OCI-LY3 (cell line): ENCODE data around the gene THAP8.

ENCODE experiments used
- H2AFZ ChIP-seq: fragments of 200-600, 300-600 bp; shearing (Covaris generic); 2 replicates; pipeline ENCODE4 v1.6.0; 2014; ENCODE audit warnings: antibody characterized with exemption, low read depth, low read length
- H3K27ac ChIP-seq: fragments of 200-600, 300-600 bp; sonication (generic); 2 replicates; pipeline ENCODE4 v1.5.1; 2014; ENCODE audit warnings: mild to moderate bottlenecking, low read length, moderate library complexity, mixed read lengths
- H3K27me3 ChIP-seq: fragments of 200-600, 300-600 bp; sonication (generic); 2 replicates; pipeline ENCODE4 v1.6.1; 2014; ENCODE audit warnings: low read depth, low read length, mixed read lengths
- H3K36me3 ChIP-seq: fragments of 200-600, 300-600 bp; sonication (generic); replicated peaks from 2 replicates; pipeline ENCODE3; 2014; ENCODE audit warnings: low read depth, low read length, mixed read lengths
- H3K4me1 ChIP-seq: fragments of 300-600, 200-600 bp; sonication (generic); 2 replicates; pipeline ENCODE4 v1.6.1; 2014; ENCODE audit warnings: low read length, mixed read lengths
- H3K4me2 ChIP-seq: fragments of 200-600, 300-600 bp; sonication (generic); 2 replicates; pipeline ENCODE4 v1.6.1; 2014; ENCODE audit warnings: low read length, mixed read lengths
- H3K4me3 ChIP-seq: fragments of 300-600, 200-600 bp; sonication (generic); 2 replicates; pipeline ENCODE4 v1.5.1; 2014; ENCODE audit warnings: antibody characterized with exemption, mild to moderate bottlenecking, low read length, moderate library complexity
- H3K79me2 ChIP-seq: fragments of 300-600, 200-600 bp; shearing (Covaris generic); 2 replicates; pipeline ENCODE4 v1.6.1; 2014; ENCODE audit warnings: mild to moderate bottlenecking, low read length, mixed read lengths
- H3K9ac ChIP-seq: fragments of 300-600, 200-600 bp; shearing (Covaris generic); 2 replicates; pipeline ENCODE4 v1.6.0; 2014; ENCODE audit warnings: mild to moderate bottlenecking, low read length, moderate library complexity
- H3K9me3 ChIP-seq: fragments of 200-600, 300-600 bp; shearing (Covaris generic); 2 replicates; pipeline ENCODE4 v1.6.1; 2014; ENCODE audit warnings: low read length, mixed read lengths; ENCODE audit not compliant: insufficient read depth
- H4K20me1 ChIP-seq: fragments of 200-600, 300-600 bp; sonication (generic); 2 replicates; pipeline ENCODE4 v1.6.1; 2016; ENCODE audit warnings: low read length, mixed read lengths; ENCODE audit not compliant: insufficient read depth
- EZH2phosphoT487 ChIP-seq: fragments of 200-600 bp; shearing (Covaris generic); IDR thresholded peaks from 2 replicates; pipeline ENCODE4 v1.6.1; 2018; ENCODE audit warnings: antibody characterized with exemption, mixed run types, low read depth
- TF ChIP-seq, protein P1 (sequence below): fragments of 200-600, 300-600 bp; sonication (generic); IDR thresholded peaks from 2 replicates; pipeline ENCODE4 v1.5.1; 2014; ENCODE audit warnings: antibody characterized with exemption, low read length, low read depth

THAP8 gene

GRCh38 chr19:35995048-35995993 lies 58.8 kb downstream of the THAP8 start, which contains the start of gene SDHAF1:
TSS of gene SDHAF1 (plus strand) at chr19:35995188. CDS start at chr19:35995275, 87 bp downstream.
- H2AFZ ChIP-seq, result peak within 1 kb of the TSS; percentile 85; the same call in 1 of the 2 replicates
- H3K27ac ChIP-seq, result peak within 1 kb of the TSS; percentile 22
- peaks cover 6% of the 10 kb centered on the region for H3K36me3 ChIP-seq

DNA sequence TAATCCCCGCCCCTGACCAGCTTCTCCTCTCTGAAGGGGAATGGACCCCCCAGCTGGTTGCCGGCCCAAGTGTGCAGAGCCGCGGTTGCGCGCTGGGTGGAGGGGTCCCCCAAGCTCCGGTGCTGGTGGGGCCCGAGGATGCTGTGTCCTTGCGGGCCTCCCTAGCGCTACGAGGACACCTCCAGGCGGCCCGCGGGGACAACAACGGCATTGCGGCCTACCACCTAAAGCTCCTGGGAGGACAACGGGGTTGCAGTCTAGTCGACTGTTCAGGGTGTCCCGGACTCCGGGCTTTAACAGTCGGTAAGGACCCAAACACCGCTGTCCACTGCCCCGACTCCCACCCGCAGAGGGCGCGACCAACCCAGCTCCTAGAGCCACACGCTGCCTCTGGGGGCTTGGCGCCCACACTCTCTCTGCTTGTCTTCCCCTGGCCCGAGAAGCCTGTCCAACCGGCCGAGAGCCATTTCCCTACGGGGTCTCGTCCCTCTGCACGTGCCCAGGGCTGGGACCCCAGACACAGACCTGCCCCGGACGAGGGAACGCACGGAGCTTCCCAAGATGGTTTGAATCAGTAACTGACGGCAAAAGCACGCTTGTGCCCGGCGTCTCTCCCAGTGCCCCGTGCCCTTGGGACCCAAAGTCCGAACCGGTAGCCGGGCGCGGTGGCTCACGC lies 60.0 kb downstream of the THAP8 start:
- H3K4me2 ChIP-seq, result peak overlapping the region; percentile 84
- H3K9ac ChIP-seq, result peak overlapping the region; percentile 66
- peaks cover 5% of the 10 kb centered on the region for H3K36me3 ChIP-seq
- H3K4me3 ChIP-seq, result peak overlapping the region; percentile 78
- TF ChIP-seq, protein P1, sequence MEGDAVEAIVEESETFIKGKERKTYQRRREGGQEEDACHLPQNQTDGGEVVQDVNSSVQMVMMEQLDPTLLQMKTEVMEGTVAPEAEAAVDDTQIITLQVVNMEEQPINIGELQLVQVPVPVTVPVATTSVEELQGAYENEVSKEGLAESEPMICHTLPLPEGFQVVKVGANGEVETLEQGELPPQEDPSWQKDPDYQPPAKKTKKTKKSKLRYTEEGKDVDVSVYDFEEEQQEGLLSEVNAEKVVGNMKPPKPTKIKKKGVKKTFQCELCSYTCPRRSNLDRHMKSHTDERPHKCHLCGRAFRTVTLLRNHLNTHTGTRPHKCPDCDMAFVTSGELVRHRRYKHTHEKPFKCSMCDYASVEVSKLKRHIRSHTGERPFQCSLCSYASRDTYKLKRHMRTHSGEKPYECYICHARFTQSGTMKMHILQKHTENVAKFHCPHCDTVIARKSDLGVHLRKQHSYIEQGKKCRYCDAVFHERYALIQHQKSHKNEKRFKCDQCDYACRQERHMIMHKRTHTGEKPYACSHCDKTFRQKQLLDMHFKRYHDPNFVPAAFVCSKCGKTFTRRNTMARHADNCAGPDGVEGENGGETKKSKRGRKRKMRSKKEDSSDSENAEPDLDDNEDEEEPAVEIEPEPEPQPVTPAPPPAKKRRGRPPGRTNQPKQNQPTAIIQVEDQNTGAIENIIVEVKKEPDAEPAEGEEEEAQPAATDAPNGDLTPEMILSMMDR, result peak; percentile 36
- no peak for TF ChIP-seq EZH2phosphoT487
- no peaks in the 10 kb centered on the region for H3K9me3 ChIP-seq
- no peaks in the 10 kb centered on the region for H3K27me3 ChIP-seq
- no peak overlapping the region for H2AFZ ChIP-seq
- no peak overlapping the region for H3K27ac ChIP-seq
- peaks cover 25% of the 10 kb centered on the region for H3K4me1 ChIP-seq
- peaks cover 29% of the 10 kb centered on the region for H3K79me2 ChIP-seq
- H4K20me1 ChIP-seq, result no peaks in the 10 kb centered on the region

More at GRCh38 chr19:35995048-35995993, 58.8 kb downstream of the THAP8 start, which contains the start of gene SDHAF1:
- Histone ChIP-seq H3K4me3 (peak within 1 kb of the TSS; percentile 78), H4K20me1 (no peaks in the 10 kb centered on the region), H3K27me3 (no peaks in the 10 kb centered on the region), H3K4me2 (peak within 1 kb of the TSS; percentile 84), H3K79me2 (peaks cover 33% of the 10 kb centered on the region), H3K4me1 (peaks cover 25% of the 10 kb centered on the region), H3K9me3 (no peaks in the 10 kb centered on the region), H3K9ac (peak within 1 kb of the TSS; percentile 66)
- TF ChIP-seq EZH2phosphoT487, result no peak
- TF ChIP-seq, protein P1, result no peak

GRCh38 chr19:35992907-35993765 lies 60.9 kb downstream of the THAP8 start:
- H3K4me1 ChIP-seq, result peaks cover 25% of the 10 kb centered on the region
- H3K9me3 ChIP-seq, result peaks cover 6% of the 10 kb centered on the region; the same call in 1 of the 2 replicates
- H2AFZ ChIP-seq, result no peak overlapping the region
- H3K4me2 ChIP-seq, result peak overlapping the region; percentile 84
- no peak overlapping the region; the same call in 1 of the 2 replicates for H3K4me3 ChIP-seq
- TF ChIP-seq EZH2phosphoT487, result no peak
- TF ChIP-seq, protein P1, result no peak
- H3K27ac ChIP-seq, result no peak overlapping the region; the same call in 1 of the 2 replicates
- H3K36me3 ChIP-seq, result peaks cover 3% of the 10 kb centered on the region
- no peaks in the 10 kb centered on the region for H4K20me1 ChIP-seq
- no peaks in the 10 kb centered on the region for H3K27me3 ChIP-seq
- peaks cover 26% of the 10 kb centered on the region for H3K79me2 ChIP-seq
- H3K9ac ChIP-seq, result no peak overlapping the region
